Mucosa of descending colon (tissue), 3 donors: Measurements from ENCODE around the gene DMAC2L. TPM values are rescaled to one million over a fixed set of nuclear protein-coding genes. Genes with fewer than 3 reads are reported as not detected.
A peak's percentile ranks its signal among the peaks of the same experiment; 100 is the strongest.

Experiments
- ATAC-seq: fragments of 200-7000 bp; cut with Tn5 transposase; one replicate; pipeline ENCODE4 v1.9.1; 2020; ENCODE audit warnings: mild to moderate bottlenecking, moderate library complexity
- DNase-seq, 3 donors: peaks; one replicate each; pipeline ENCODE4 v3.0.0-alpha.2; 2020
- H3K36me3 ChIP-seq: fragments of 200-600 bp; one replicate; pipeline ENCODE4 v1.8.0; 2021; ENCODE audit warnings: low read depth, mild to moderate bottlenecking
- H3K4me1 ChIP-seq: fragments of 200-600 bp; one replicate; pipeline ENCODE4 v1.8.0; 2021; ENCODE audit warnings: low read depth, mild to moderate bottlenecking
- H3K4me3 ChIP-seq: fragments of 200-600 bp; one replicate; pipeline ENCODE4 v1.8.0; 2021; ENCODE audit warnings: mild to moderate bottlenecking
- H3K9me3 ChIP-seq: fragments of 200-600 bp; one replicate; pipeline ENCODE4 v1.8.0; 2021; ENCODE audit warnings: mild to moderate bottlenecking
- CTCF ChIP-seq: fragments of 200-600 bp; IDR thresholded peaks from one replicate; pipeline ENCODE4 v1.8.0; 2022; ENCODE audit warnings: antibody characterized with exemption, mild to moderate bottlenecking
- intact Hi-C, 2 donors: fragments of 100-400 bp; cut with DNase I in 1 of 2; cut with micrococcal nuclease in 1 of 2; formaldehyde crosslinking; loops; one replicate each; pipeline versions ENCODE4 v1.11.0 to v1.11.1; 2022; cut with DNase I, micrococcal nuclease
- total RNA-seq, 3 donors: library from RNA; stranded (reverse); fragmentation: NEBNext Ultra II Directional in 2 of 3; extraction: Animal tissue kit (Norgen Biotek cat#: 25700) in 2 of 3; gene quantifications; one replicate each; pipeline versions ENCODE4 v1.2.1 to v1.2.4, GENCODE V29; 2021 to 2023
- donor health status: DM: no; HTN: no; CAD: no; lungs with moderate emphysema.
- donor health status: DM: no; HTN: no; CAD: no.
- donor health status: DM: no; HTN: yes; CAD: no.

DMAC2L gene
- total RNA-seq, 3 donors from 2014 or later: 18.9 to 27.6 (median 21.5) TPM

GRCh38 chr14:50318031-50318626, 6.0 kb downstream of the DMAC2L start:
- ATAC-seq (no peak), DNase-seq (no peak)
- TF ChIP-seq CTCF: peak; percentile 23
- intact Hi-C loops: loop anchor here in 1 of 2 donors (10.0 kb wide), 1 partner anchor 77 kb away; the partner anchor contains the start of gene CDKL1
- peaks cover 5% of the 10 kb centered on the region for H3K4me1 ChIP-seq
- H3K9me3 ChIP-seq: no peaks in the 10 kb centered on the region
- no peak overlapping the region for H3K4me3 ChIP-seq
- no peaks in the 10 kb centered on the region for H3K36me3 ChIP-seq

DNA sequence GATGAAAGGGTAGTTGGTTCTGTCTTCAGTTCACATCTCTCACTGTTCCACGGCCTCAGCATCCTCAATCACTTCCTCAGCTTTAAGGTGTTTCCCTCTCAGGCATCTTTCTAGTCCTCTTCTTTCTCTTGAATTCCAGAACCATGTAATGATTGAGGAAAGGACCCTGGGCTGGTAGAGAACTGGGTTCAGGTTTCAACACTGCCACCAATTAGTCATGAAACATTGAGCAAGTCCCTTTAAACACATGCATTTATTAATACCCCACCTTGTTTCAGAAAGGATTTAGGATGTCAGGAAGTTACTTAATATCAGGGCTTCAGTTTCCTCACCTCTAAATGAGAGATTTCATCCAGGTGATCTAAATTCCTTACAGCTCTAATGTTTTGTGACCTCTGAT, 7.2 kb downstream of the DMAC2L start:
- H3K4me3 ChIP-seq: no peak overlapping the region
- no peak for TF ChIP-seq CTCF
- ATAC-seq: no peak
- H3K9me3 ChIP-seq: no peaks in the 10 kb centered on the region
- peaks cover 5% of the 10 kb centered on the region for H3K4me1 ChIP-seq
- no peak for DNase-seq
- H3K36me3 ChIP-seq: no peaks in the 10 kb centered on the region
- intact Hi-C loops: loop anchor here in 1 of 2 donors (10.0 kb wide), 1 partner anchor 76 kb away; the partner anchor contains the start of gene CDKL1

DNA sequence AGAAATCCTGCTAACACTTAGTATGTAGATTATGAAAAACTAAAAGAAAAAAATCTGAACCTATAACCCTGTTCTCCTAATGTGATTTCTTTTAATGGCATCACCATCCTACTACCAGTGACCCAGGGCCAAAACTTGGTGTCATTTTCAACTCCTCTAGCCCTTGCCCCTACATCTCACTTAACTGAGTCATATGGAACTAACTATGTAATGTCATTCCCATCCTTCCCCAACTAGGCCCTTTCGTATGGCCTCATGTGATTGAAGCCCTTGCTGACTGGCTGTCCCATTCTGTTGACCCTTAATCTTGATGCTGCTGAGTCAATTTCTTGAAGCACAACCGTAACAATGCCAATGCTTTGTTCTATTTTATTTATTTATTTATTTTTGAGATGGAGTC, 7.6 kb downstream of the DMAC2L start:
- intact Hi-C loops: loop anchor here (2.0 to 10.0 kb wide), 3 partner anchors 75 to 213 kb away; partner anchors contain the start of genes MAP4K5 (in 2 of the 2) and CDKL1 (in 1 of the 2)
- ATAC-seq (no peak), DNase-seq (no peak)
- H3K36me3 ChIP-seq: no peaks in the 10 kb centered on the region
- no peak for TF ChIP-seq CTCF
- H3K4me1 ChIP-seq: peaks cover 5% of the 10 kb centered on the region
- H3K9me3 ChIP-seq: no peaks in the 10 kb centered on the region
- H3K4me3 ChIP-seq: no peak overlapping the region

DNA sequence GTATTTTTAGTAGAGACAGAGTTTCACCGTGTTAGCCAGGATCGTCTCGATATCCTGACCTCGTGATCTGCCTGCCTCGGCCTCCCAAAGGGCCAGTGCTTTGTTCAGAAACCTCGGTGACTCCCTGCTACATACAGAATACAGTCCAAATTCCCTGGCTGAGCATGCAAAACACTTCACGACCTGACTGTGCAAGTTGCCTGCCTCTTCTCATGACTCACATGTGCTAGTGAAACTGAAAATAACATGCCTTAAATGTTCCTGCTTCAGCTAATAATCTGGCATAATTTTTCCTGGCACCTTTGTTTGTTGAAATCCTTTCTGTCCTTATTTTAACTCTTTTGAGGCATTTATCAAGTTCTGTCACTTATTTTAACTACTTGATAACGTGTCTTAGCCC, 8.2 kb downstream of the DMAC2L start:
- intact Hi-C loops: loop anchor here (2.0 to 5.0 kb wide), 2 partner anchors 212 to 213 kb away; partner anchors contain the start of gene MAP4K5 (in 2 of the 2)
- H3K4me1 ChIP-seq: peaks cover 5% of the 10 kb centered on the region
- DNase-seq (no peak), ATAC-seq (peak; percentile 28)
- no peak overlapping the region for H3K4me3 ChIP-seq
- no peaks in the 10 kb centered on the region for H3K9me3 ChIP-seq
- H3K36me3 ChIP-seq: no peaks in the 10 kb centered on the region
- no peak for TF ChIP-seq CTCF

DNA sequence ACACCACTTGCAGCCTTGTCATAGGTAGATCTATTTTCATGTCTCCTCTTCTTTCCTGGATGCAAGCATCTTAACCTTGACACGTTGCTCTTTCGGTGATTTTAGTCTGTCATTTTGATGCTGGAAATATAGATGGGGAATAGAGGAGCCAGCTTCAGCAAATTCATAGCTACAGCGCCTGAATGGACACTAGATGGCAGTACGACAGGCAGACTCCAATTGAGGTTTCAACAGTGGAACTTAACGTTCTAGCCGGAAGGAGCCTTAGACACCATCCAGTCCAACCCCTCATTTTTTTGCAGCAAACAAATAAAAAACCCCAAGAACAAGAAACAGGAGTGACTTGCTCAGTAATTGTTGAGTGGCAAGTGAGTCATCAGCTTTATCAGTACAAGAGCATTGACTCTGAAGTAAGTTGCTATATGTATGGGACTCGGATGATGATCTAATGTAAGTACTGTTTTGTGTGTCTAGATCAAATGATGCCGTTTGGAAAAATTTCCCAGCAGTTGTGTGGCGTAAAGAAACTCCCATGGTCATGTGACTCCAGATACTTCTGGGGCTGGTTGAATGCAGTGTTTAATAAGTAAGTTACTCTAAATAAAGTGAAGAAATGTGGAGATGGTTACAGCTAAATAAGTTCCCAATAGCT, 9.0 kb downstream of the DMAC2L start:
- TF ChIP-seq CTCF: peak; percentile 78
- Histone ChIP-seq H3K4me1 (peaks cover 5% of the 10 kb centered on the region), H3K4me3 (no peak overlapping the region), H3K36me3 (no peaks in the 10 kb centered on the region), H3K9me3 (no peaks in the 10 kb centered on the region)
- ATAC-seq: peak; percentile 99
- DNase-seq: peak in 1 of 3 donors; percentile 79
- intact Hi-C loops: loop anchor here (2.0 to 5.0 kb wide), 2 partner anchors 211 to 212 kb away; partner anchors contain the start of gene MAP4K5 (in 2 of the 2)
